SJSA1 (cell line): ENCODE measurements around the gene ANKRD16. TPM values are rescaled to one million over a fixed set of nuclear protein-coding genes. Genes with fewer than 3 reads are reported as not detected.
"Not testable (repeated sequence)": the region's sequence is repeated elsewhere in the genome, so short reads cannot be mapped to it uniquely, and the experiment has no call there.

Experiments used
- DNase-seq, 2 experiments: peaks; one replicate each; pipeline ENCODE4 v3.0.0-alpha.2; 2015 to 2020; ENCODE audit warnings: low spot score in 2 of 2, low read depth in 1 of 2
- H3K27ac ChIP-seq: fragments of 250-450 bp; sonication (Bioruptor Pico); 2 replicates; pipeline ENCODE4 v1.5.1; 2020; ENCODE audit warnings: mild to moderate bottlenecking, moderate library complexity
- H3K27me3 ChIP-seq: fragments of 250-450 bp; sonication (Bioruptor Pico); replicated peaks from 2 replicates; pipeline ENCODE4 v1.5.1; 2020; ENCODE audit warnings: mild to moderate bottlenecking, moderate library complexity
- H3K36me3 ChIP-seq: fragments of 250-450 bp; sonication (Bioruptor Pico); 2 replicates; pipeline ENCODE4 v1.5.1; 2020; ENCODE audit warnings: mild to moderate bottlenecking
- H3K4me1 ChIP-seq: fragments of 250-450 bp; sonication (Bioruptor Pico); replicated peaks from 2 replicates; pipeline ENCODE4 v1.6.1; 2021; ENCODE audit warnings: mild to moderate bottlenecking
- H3K4me3 ChIP-seq: fragments of 250-450 bp; sonication (Bioruptor Pico); 2 replicates; pipeline ENCODE4 v1.5.1; 2020; ENCODE audit warnings: mild to moderate bottlenecking
- H3K9me3 ChIP-seq: fragments of 250-450 bp; sonication (Bioruptor Pico); replicated peaks from 2 replicates; pipeline ENCODE4 v1.5.1; 2020; ENCODE audit warnings: mild to moderate bottlenecking
- total RNA-seq: library from RNA; depleted of rRNA; stranded (reverse); fragments of >200 nt; shearing (Covaris generic); gene quantifications from 2 replicates; pipeline ENCODE4 v1.2.3, GENCODE V29; 2014

Gene ANKRD16
- total RNA-seq, 1 experiment from 2014 or later: 7.7 TPM

- Histone ChIP-seq H3K36me3 (no peaks in the 10 kb centered on the region), H3K4me3 (no peak overlapping the region), H3K27me3 (no peaks in the 10 kb centered on the region), H3K9me3 (peaks cover 7% of the 10 kb centered on the region; the same call in 1 of the 2 replicates), H3K4me1 (peaks cover 17% of the 10 kb centered on the region), H3K27ac (no peak overlapping the region)
- no peak for DNase-seq
Observed at GRCh38 chr10:5858811-5859210, 30.9 kb downstream of the ANKRD16 start.

GRCh38 chr10:5856701-5857004, 33.0 kb downstream of the ANKRD16 start:
- H3K4me3 ChIP-seq: no peak overlapping the region
- no peak for DNase-seq
- H3K27me3 ChIP-seq: no peaks in the 10 kb centered on the region
- H3K9me3 ChIP-seq: peaks cover 3% of the 10 kb centered on the region; the same call in 1 of the 2 replicates
- H3K4me1 ChIP-seq: peaks cover 7% of the 10 kb centered on the region
- no peaks in the 10 kb centered on the region for H3K36me3 ChIP-seq
- H3K27ac ChIP-seq: no peak overlapping the region

GRCh38 chr10:5855979-5856700, 33.6 kb downstream of the ANKRD16 start:
- Histone ChIP-seq H3K27ac (no peak overlapping the region), H3K4me3 (no peak overlapping the region), H3K9me3 (peaks cover 3% of the 10 kb centered on the region; the same call in 1 of the 2 replicates), H3K36me3 (no peaks in the 10 kb centered on the region), H3K27me3 (no peaks in the 10 kb centered on the region), H3K4me1 (peaks cover 2% of the 10 kb centered on the region)
- no peak for DNase-seq

- no peak overlapping the region for H3K27ac ChIP-seq
- H3K4me1 ChIP-seq: no peaks in the 10 kb centered on the region
- no peaks in the 10 kb centered on the region for H3K27me3 ChIP-seq
- H3K36me3 ChIP-seq: no peaks in the 10 kb centered on the region
- no peak overlapping the region for H3K4me3 ChIP-seq
- H3K9me3 ChIP-seq: no peaks in the 10 kb centered on the region
- no peak for DNase-seq
Observed at GRCh38 chr10:5854131-5854475, 35.6 kb downstream of the ANKRD16 start.

- not testable (repeated sequence) for H3K9me3 ChIP-seq, H3K36me3 ChIP-seq, H3K4me3 ChIP-seq, H3K27ac ChIP-seq, DNase-seq, H3K27me3 ChIP-seq, H3K4me1 ChIP-seq
Observed at GRCh38 chr10:5846667-5847066, 43.0 kb downstream of the ANKRD16 start.

GRCh38 chr10:5844345-5845055, 45.2 kb downstream of the ANKRD16 start:
- no peaks in the 10 kb centered on the region for H3K9me3 ChIP-seq
- H3K36me3 ChIP-seq: no peaks in the 10 kb centered on the region
- no peak overlapping the region for H3K27ac ChIP-seq
- no peak for DNase-seq
- no peaks in the 10 kb centered on the region for H3K27me3 ChIP-seq
- H3K4me3 ChIP-seq: no peak overlapping the region
- H3K4me1 ChIP-seq: peaks cover 5% of the 10 kb centered on the region

GRCh38 chr10:5843686-5844344, 45.9 kb downstream of the ANKRD16 start:
- H3K36me3 ChIP-seq: no peaks in the 10 kb centered on the region

GRCh38 chr10:5841965-5842364, 47.7 kb downstream of the ANKRD16 start:
- H3K4me3 ChIP-seq: no peak overlapping the region
- no peak overlapping the region for H3K27ac ChIP-seq
- peaks cover 5% of the 10 kb centered on the region for H3K4me1 ChIP-seq
- H3K27me3 ChIP-seq: no peaks in the 10 kb centered on the region
- H3K9me3 ChIP-seq: no peaks in the 10 kb centered on the region
- no peak for DNase-seq
- H3K36me3 ChIP-seq: no peaks in the 10 kb centered on the region

More at GRCh38 chr10:5843686-5844344, 45.9 kb downstream of the ANKRD16 start:
- no peak overlapping the region for H3K4me3 ChIP-seq
- no peak for DNase-seq
- no peaks in the 10 kb centered on the region for H3K9me3 ChIP-seq
- no peak overlapping the region for H3K27ac ChIP-seq
- H3K4me1 ChIP-seq: peaks cover 5% of the 10 kb centered on the region
- H3K27me3 ChIP-seq: no peaks in the 10 kb centered on the region

GRCh38 chr10:5840314-5841307, 49.1 kb downstream of the ANKRD16 start:
- no peaks in the 10 kb centered on the region for H3K36me3 ChIP-seq

GRCh38 chr10:5836181-5836580, 53.5 kb downstream of the ANKRD16 start:
- not testable (repeated sequence) for H3K27ac ChIP-seq, H3K9me3 ChIP-seq, H3K4me1 ChIP-seq, DNase-seq, H3K27me3 ChIP-seq, H3K36me3 ChIP-seq, H3K4me3 ChIP-seq

More at GRCh38 chr10:5840314-5841307, 49.1 kb downstream of the ANKRD16 start:
- DNase-seq: no peak
- Histone ChIP-seq H3K27me3 (no peaks in the 10 kb centered on the region), H3K27ac (no peak overlapping the region), H3K9me3 (no peaks in the 10 kb centered on the region), H3K4me3 (no peak overlapping the region), H3K4me1 (no peaks in the 10 kb centered on the region)

- Histone ChIP-seq H3K27me3 (no peaks in the 10 kb centered on the region), H3K4me3 (no peak overlapping the region)
- no peak for DNase-seq
Observed at GRCh38 chr10:5835446-5836095, 54.1 kb downstream of the ANKRD16 start.

GRCh38 chr10:5833814-5834213, 55.9 kb downstream of the ANKRD16 start:
- H3K27me3 ChIP-seq: no peaks in the 10 kb centered on the region
- DNase-seq: no peak
- no peaks in the 10 kb centered on the region for H3K36me3 ChIP-seq
- no peak overlapping the region for H3K4me3 ChIP-seq
- H3K9me3 ChIP-seq: no peaks in the 10 kb centered on the region
- no peaks in the 10 kb centered on the region for H3K4me1 ChIP-seq
- no peak overlapping the region for H3K27ac ChIP-seq

More at GRCh38 chr10:5835446-5836095, 54.1 kb downstream of the ANKRD16 start:
- H3K4me1 ChIP-seq: no peaks in the 10 kb centered on the region
- no peak overlapping the region for H3K27ac ChIP-seq
- no peaks in the 10 kb centered on the region for H3K9me3 ChIP-seq
- H3K36me3 ChIP-seq: no peaks in the 10 kb centered on the region

- no peaks in the 10 kb centered on the region for H3K4me1 ChIP-seq
- DNase-seq: no peak
- H3K27me3 ChIP-seq: no peaks in the 10 kb centered on the region
- no peak overlapping the region for H3K27ac ChIP-seq
- no peak overlapping the region for H3K4me3 ChIP-seq
- H3K36me3 ChIP-seq: no peaks in the 10 kb centered on the region
- H3K9me3 ChIP-seq: no peaks in the 10 kb centered on the region
Observed at GRCh38 chr10:5832946-5833345, 56.7 kb downstream of the ANKRD16 start.
